ENCODE measurements around the gene ROR2.

DNA sequence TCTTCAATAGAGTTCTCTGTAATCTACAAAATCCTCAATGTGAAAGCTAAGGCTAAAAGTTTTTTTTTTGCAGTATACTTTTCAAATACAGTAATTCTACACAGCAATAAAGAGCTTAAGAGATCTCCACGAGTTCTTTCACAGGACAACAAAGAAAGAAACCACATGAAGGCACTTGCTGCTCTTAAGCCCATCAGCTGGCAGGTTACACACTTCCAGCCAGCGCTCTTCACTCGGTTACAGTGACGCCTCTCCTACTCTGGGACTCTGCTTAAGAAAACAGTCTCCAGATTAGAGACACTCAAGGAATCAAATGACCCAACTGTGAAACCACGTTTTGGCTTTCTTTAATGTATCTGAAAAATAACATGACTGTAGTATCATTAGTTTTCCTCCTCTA lies 85.0 kb downstream of the ROR2 start:
- TF ChIP-seq YY1 (IDR thresholded peaks at IDR 0.05): no peak
- TF ChIP-seq, protein P1, sequence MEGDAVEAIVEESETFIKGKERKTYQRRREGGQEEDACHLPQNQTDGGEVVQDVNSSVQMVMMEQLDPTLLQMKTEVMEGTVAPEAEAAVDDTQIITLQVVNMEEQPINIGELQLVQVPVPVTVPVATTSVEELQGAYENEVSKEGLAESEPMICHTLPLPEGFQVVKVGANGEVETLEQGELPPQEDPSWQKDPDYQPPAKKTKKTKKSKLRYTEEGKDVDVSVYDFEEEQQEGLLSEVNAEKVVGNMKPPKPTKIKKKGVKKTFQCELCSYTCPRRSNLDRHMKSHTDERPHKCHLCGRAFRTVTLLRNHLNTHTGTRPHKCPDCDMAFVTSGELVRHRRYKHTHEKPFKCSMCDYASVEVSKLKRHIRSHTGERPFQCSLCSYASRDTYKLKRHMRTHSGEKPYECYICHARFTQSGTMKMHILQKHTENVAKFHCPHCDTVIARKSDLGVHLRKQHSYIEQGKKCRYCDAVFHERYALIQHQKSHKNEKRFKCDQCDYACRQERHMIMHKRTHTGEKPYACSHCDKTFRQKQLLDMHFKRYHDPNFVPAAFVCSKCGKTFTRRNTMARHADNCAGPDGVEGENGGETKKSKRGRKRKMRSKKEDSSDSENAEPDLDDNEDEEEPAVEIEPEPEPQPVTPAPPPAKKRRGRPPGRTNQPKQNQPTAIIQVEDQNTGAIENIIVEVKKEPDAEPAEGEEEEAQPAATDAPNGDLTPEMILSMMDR (IDR thresholded peaks at IDR 0.05; ENCODE audit: low read depth, low read length, missing input control): no peak
- TF ChIP-seq FOXA1 (IDR thresholded peaks at IDR 0.05): no peak
- TF ChIP-seq, protein P2, sequence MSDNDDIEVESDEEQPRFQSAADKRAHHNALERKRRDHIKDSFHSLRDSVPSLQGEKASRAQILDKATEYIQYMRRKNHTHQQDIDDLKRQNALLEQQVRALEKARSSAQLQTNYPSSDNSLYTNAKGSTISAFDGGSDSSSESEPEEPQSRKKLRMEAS (IDR thresholded peaks at IDR 0.05): no peak
- TF ChIP-seq TAF1 (conservative IDR thresholded peaks at IDR 0.05): no peak
- TF ChIP-seq, protein P3, sequence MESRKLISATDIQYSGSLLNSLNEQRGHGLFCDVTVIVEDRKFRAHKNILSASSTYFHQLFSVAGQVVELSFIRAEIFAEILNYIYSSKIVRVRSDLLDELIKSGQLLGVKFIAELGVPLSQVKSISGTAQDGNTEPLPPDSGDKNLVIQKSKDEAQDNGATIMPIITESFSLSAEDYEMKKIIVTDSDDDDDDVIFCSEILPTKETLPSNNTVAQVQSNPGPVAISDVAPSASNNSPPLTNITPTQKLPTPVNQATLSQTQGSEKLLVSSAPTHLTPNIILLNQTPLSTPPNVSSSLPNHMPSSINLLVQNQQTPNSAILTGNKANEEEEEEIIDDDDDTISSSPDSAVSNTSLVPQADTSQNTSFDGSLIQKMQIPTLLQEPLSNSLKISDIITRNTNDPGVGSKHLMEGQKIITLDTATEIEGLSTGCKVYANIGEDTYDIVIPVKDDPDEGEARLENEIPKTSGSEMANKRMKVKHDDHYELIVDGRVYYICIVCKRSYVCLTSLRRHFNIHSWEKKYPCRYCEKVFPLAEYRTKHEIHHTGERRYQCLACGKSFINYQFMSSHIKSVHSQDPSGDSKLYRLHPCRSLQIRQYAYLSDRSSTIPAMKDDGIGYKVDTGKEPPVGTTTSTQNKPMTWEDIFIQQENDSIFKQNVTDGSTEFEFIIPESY (IDR thresholded peaks at IDR 0.05): no peak
- TF ChIP-seq, protein P4, sequence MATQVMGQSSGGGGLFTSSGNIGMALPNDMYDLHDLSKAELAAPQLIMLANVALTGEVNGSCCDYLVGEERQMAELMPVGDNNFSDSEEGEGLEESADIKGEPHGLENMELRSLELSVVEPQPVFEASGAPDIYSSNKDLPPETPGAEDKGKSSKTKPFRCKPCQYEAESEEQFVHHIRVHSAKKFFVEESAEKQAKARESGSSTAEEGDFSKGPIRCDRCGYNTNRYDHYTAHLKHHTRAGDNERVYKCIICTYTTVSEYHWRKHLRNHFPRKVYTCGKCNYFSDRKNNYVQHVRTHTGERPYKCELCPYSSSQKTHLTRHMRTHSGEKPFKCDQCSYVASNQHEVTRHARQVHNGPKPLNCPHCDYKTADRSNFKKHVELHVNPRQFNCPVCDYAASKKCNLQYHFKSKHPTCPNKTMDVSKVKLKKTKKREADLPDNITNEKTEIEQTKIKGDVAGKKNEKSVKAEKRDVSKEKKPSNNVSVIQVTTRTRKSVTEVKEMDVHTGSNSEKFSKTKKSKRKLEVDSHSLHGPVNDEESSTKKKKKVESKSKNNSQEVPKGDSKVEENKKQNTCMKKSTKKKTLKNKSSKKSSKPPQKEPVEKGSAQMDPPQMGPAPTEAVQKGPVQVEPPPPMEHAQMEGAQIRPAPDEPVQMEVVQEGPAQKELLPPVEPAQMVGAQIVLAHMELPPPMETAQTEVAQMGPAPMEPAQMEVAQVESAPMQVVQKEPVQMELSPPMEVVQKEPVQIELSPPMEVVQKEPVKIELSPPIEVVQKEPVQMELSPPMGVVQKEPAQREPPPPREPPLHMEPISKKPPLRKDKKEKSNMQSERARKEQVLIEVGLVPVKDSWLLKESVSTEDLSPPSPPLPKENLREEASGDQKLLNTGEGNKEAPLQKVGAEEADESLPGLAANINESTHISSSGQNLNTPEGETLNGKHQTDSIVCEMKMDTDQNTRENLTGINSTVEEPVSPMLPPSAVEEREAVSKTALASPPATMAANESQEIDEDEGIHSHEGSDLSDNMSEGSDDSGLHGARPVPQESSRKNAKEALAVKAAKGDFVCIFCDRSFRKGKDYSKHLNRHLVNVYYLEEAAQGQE (IDR thresholded peaks at IDR 0.05): no peak
- TF ChIP-seq RXRA (IDR thresholded peaks at IDR 0.05): no peak
- no peak for TF ChIP-seq JUND (IDR thresholded peaks at IDR 0.05)
- no peak for TF ChIP-seq RAD21 (IDR thresholded peaks at IDR 0.05)

Measured in liver (tissue), 3 donors.